AG04450 (cell line): ENCODE measurements around the gene SLC6A19. TPM values are rescaled to one million over a fixed set of nuclear protein-coding genes. Genes with fewer than 3 reads are reported as not detected.

Source experiments
- CTCF ChIA-PET: fragments of 300-600, 350-600 bp; formaldehyde crosslinking; extraction: SDS; loops from one replicate; lab custom pipeline; 2022; ENCODE audit warnings: antibody characterized with exemption, inconsistent platforms; lab: Charles Lee
- POLR2A ChIA-PET: fragments of 350-600 bp; formaldehyde crosslinking; extraction: SDS; loops from one replicate; lab custom pipeline; 2021; ENCODE audit warnings: antibody characterized with exemption, inconsistent platforms; lab: Yijun Ruan, JAX
- DNase-seq: peaks from one replicate; pipeline ENCODE4 v3.0.0-alpha.2; 2011; ENCODE audit warnings: low read depth, low spot score
- H3K27ac ChIP-seq: one replicate; pipeline ENCODE4 v1.5.1; 2012; ENCODE audit warnings: low read depth, low read length, control low read depth
- H3K27me3 ChIP-seq: one replicate; pipeline ENCODE4 v1.6.0; 2012; ENCODE audit warnings: low read length; ENCODE audit not compliant: control insufficient read depth, insufficient read depth
- H3K4me3 ChIP-seq: 2 replicates; pipeline ENCODE4 v1.5.1; 2011; ENCODE audit warnings: mild to moderate bottlenecking, low read depth, low read length, control low read depth
- H3K9me3 ChIP-seq: 2 replicates; pipeline ENCODE4 v1.5.1; 2012; ENCODE audit warnings: low read length; ENCODE audit not compliant: control insufficient read depth, insufficient read depth
- CTCF ChIP-seq: IDR thresholded peaks from 2 replicates; pipeline ENCODE4 v1.5.1; 2011; ENCODE audit warnings: low read depth, low read length, control low read depth, inconsistent platforms
- polyA plus RNA-seq: library from polyadenylated mRNA; depleted of rRNA; stranded (reverse); fragments of >200 nt; gene quantifications from 2 replicates; pipeline ENCODE4 v1.2.3, GENCODE V29; 2011

Gene SLC6A19
- polyA plus RNA-seq, 1 experiment, result not detected

GRCh38 chr5:1268056-1268455, 66.7 kb downstream of the SLC6A19 start:
- CTCF ChIA-PET, result no interaction called here
- Histone ChIP-seq H3K9me3 (peaks cover 82% of the 10 kb centered on the region), H3K27me3 (no peaks in the 10 kb centered on the region), H3K4me3 (no peak overlapping the region), H3K27ac (no peak overlapping the region)
- POLR2A ChIA-PET, result no interaction called here
- TF ChIP-seq CTCF, result no peak
- no peak for DNase-seq

GRCh38 chr5:1268666-1269065, 67.3 kb downstream of the SLC6A19 start:
- ChIA-PET POLR2A (no interaction called here), CTCF (no interaction called here)
- H3K9me3 ChIP-seq, result peaks cover 82% of the 10 kb centered on the region
- no peaks in the 10 kb centered on the region for H3K27me3 ChIP-seq
- no peak for DNase-seq
- H3K27ac ChIP-seq, result no peak overlapping the region
- no peak overlapping the region for H3K4me3 ChIP-seq
- no peak for TF ChIP-seq CTCF

- no peak overlapping the region for H3K4me3 ChIP-seq
- ChIA-PET POLR2A (no interaction called here), CTCF (no interaction called here)
- no peak overlapping the region for H3K27ac ChIP-seq
- DNase-seq, result no peak
- peaks cover 81% of the 10 kb centered on the region for H3K9me3 ChIP-seq
- no peaks in the 10 kb centered on the region for H3K27me3 ChIP-seq
- no peak for TF ChIP-seq CTCF
Observed at GRCh38 chr5:1270426-1270825, 69.0 kb downstream of the SLC6A19 start.

- TF ChIP-seq CTCF, result no peak
- POLR2A ChIA-PET, result no interaction called here
- H3K27me3 ChIP-seq, result no peaks in the 10 kb centered on the region
Observed at GRCh38 chr5:1270933-1271914, 69.8 kb downstream of the SLC6A19 start.

GRCh38 chr5:1272201-1272600, 70.8 kb downstream of the SLC6A19 start:
- Histone ChIP-seq H3K9me3 (peaks cover 75% of the 10 kb centered on the region), H3K27ac (no peak overlapping the region), H3K4me3 (no peak overlapping the region), H3K27me3 (no peaks in the 10 kb centered on the region)
- CTCF ChIA-PET, result no interaction called here
- no peak for DNase-seq
- POLR2A ChIA-PET, result no interaction called here
- no peak for TF ChIP-seq CTCF

More at GRCh38 chr5:1270933-1271914, 69.8 kb downstream of the SLC6A19 start:
- CTCF ChIA-PET, result no interaction called here
- no peak for DNase-seq
- Histone ChIP-seq H3K4me3 (no peak overlapping the region), H3K27ac (no peak overlapping the region), H3K9me3 (peaks cover 74% of the 10 kb centered on the region)
